NCI-H2227 (cell line): ENCODE measurements around the gene S100A5.
A peak's percentile ranks its signal among the peaks of the same experiment; 100 is the strongest.
"Not testable (repeated sequence)": the region's sequence is repeated elsewhere in the genome, so short reads cannot be mapped to it uniquely, and the experiment has no call there.

Experiments
- DNase-seq: peaks from one replicate; lab custom pipeline; 2025; ENCODE audit not compliant: unreplicated experiment; lab: John Stamatoyannopoulos, UW

Gene S100A5

DNA sequence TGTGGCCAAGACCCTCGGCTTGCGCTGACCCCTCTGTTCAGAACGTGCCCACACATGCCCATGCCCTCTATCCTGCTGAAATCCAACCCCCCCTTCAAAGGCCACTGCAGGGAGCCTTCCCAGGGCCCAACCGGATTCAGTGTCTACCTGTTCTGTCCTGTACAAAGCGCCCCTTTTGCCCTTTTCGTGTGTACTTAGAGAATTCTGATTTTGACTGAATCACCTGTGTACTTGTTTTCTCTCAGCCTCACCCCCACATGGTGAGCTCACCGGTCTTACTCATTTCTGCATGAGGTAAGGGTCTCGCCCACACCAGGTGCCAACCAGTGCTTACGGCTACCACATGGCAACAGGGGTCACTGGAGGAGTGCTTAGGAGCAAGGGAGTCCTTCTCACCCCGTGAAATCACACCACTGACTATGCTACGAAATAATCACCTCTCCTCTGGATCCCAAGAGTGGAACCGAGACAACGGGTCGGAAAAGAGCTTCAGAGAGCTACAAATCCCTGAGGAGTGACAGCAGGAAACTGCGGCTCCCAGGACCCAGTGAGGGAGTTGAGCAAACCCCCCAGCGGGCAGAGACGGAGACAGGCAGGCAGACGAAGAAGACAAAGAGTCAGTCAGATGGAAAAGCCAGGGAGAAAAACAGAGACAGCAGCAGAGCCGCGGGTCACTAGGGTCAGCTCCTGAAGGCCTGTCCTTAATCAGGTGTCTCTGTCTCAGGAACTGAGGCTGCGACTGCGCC is 27.1 kb upstream of the S100A5 start:
- DNase-seq = no peak

DNA sequence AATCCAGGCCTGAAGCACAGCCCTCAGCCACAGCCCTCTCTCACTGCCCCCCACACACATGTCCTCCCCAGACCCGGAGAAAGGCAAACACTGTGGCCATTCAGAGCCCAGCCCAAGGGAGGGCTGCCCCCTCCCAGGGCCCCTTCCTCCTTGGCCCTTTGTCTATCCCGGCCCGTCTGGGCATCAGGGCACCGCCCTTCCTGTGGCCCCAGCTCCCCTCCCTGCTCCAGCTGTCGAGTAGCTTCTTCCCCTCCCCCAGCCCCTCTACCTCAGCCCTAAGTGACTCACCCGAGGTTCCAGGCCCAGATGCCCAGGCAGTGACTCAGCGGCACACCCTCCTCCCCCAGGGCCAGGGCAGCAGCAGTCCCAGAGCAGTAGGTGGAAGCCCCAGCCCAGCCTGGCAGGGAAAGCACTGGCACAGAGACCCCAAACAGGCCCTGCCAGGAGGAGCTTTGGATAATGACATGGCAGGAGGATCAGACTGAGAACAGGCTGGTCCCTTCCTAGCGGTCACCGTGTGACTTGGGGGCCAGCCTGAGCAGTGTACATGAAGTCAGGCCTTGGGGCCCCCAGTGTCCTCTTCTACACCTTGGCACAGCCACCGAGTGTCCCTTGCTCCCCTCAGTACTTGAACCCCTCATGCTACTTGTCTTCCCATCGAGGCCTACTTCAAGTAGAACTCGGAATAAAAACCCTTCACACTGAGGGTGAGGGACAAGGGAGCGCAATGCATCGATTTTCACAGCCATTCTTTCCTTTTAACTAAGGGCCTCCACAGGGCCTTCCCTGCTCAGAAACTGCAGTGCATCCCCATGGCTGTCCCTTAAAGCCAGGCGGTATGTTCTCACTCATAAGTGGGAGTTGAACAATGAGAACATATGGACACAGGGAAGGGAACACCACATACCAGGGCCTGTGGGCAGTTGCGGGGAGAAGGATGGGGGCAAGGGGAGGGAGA is 26.0 kb upstream of the S100A5 start:
- DNase-seq = peak; percentile 31

DNA sequence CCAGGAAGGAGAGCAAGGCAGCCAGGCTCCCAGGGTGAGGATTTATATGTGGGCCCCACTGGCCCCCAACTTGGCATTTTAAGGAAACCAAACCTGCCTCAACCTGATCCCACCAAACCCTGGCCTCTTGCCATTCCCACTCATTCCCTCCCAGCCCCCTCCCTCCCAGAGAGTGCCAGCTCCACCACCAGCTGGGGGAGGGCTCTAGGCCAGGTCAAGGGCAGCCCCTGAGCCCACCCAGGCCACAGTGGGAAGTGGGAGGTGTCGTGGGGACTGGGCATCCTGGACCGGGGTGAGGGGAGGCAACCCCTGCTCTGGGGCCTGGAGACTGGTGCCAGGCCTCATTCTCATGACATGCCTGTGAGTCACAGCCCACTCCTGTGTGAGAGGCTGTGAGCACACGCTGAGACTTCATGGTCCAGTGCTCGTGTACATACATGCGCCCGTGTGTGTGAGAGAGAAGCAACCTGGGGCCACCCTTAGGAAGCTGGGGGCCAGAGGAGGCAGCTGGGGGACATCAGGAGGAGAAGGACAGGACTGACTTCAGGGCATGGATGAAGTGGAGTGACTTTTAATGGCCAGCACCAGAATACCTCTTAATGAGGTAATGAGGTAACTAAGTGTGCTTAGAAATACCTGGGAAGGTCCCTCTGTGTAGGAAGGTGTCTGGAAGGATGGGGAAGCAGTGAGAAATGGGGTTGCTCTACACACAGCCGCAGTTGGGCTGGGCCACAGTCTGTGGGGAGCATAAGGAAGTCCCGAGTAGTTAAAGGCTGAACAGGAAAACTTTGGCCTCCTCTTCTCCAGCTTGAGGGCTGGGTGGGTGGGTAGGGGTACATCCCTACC is 25.0 kb upstream of the S100A5 start, which contains the start of gene S100A2:
S100A2 (minus strand) TSS at position 316 of the 846 bp plus-strand sequence. CDS start 1,967 bp downstream, outside the sequence.
- DNase-seq = no peak

GRCh38 chr1:153563991-153564390 is 23.3 kb upstream of the S100A5 start:
- DNase-seq = no peak

GRCh38 chr1:153563483-153563901 is 22.8 kb upstream of the S100A5 start:
- DNase-seq = no peak

DNA sequence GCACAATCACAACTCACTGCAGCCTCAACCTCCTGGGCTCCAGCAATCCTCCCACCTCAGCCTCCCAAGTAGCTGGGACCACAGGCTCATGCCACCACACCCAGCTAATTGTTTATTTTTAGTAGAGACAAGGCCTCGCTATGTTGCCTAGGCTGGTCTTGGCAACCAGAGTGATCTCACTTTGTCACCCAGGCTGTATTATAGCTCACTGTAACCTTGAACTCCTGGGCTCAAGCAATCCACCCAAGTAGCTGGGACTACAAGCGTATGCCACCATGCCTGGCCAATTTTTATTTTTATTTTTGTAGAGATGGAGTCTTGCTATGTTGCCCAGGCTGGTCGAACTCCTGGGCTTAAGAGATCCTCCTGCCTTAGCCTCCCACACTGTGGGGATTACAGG is 21.3 kb upstream of the S100A5 start:
- DNase-seq = not testable (repeated sequence)

DNA sequence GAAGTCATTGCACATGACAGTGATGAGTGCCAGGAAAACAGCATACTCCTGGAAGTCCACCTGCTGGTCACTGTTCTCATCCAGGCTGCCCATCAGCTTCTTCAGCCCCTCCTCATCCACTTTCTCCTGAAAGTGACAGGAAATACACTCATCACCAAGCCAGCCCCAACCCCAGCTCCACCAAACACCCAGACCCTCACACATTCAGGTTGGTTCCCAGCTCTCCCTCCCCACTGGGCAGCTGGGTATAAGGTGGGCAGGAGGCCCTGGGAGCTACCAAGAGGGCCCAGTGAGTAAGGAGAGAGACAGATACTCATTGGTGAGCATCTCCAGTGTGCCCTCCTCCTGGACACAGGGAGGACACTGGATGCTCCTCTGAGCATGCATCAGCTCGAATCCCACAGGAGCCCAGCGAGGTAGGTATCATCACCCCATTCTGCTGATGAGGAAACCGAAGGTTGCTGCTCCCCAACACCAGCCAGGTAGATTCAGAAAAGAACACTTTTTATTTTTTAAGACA is 20.8 kb upstream of the S100A5 start:
- no peak for DNase-seq

- DNase-seq = no peak
These were observed 20.2 kb upstream of the S100A5 start for GRCh38 chr1:153560771-153561465.

DNA sequence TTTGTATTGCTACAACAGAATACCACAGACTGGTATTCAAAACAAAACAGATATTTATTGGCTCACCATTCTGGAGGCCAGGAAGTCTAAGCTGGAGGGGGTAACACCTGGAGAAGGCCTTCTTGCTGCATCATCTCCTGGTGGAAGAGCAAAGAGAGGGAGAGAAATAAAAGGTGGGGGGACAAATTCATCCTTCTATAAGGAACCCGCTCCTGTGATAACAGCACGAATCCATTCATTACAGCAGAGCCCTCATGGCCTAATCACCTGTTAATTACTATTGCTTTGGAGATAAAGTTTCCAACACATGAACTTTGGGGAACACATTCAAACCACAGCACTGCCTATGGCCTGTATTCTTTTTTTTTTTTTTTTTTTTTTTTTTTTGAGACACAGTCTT is 19.5 kb upstream of the S100A5 start:
- no peak for DNase-seq

GRCh38 chr1:153557877-153558276 is 17.1 kb upstream of the S100A5 start:
- DNase-seq = no peak

- no peak for DNase-seq
These were observed 15.6 kb upstream of the S100A5 start for GRCh38 chr1:153556348-153556747.

DNA sequence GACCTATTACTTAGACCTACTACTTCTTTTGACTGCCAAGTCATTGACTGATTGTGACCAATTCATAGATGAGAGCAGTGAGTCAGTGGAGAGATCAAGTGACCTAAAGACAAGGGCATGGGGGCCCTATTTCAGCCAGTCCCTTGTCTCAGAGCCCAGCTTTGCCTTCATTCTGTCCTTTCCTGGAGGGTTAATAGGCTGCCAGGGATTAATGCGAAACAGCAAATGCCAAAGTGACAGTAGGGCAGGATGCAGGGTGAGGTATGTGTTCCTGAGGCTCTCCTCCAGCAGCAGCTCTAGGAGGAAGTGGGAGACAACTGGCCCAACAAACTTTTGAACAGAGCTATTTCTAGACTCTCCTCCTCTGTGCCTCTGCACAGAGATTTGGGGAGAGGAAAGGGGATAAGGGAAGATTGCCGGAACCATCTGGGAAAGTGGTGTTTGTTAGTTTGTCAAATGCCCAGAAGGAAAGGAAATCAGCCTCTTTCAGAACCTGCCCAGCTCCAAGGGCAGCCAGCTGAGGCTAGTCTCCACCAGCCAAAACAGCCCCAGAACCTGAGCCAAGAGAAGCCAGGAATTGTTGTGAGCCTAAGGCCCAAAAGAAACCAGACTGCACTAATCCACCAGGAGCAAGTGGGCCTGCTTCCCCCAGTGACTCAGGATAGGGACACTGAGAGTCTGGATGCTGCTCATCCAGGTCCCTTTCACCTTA is 13.3 kb upstream of the S100A5 start:
- no peak for DNase-seq

GRCh38 chr1:153553096-153553495 is 12.4 kb upstream of the S100A5 start:
- no peak for DNase-seq

DNA sequence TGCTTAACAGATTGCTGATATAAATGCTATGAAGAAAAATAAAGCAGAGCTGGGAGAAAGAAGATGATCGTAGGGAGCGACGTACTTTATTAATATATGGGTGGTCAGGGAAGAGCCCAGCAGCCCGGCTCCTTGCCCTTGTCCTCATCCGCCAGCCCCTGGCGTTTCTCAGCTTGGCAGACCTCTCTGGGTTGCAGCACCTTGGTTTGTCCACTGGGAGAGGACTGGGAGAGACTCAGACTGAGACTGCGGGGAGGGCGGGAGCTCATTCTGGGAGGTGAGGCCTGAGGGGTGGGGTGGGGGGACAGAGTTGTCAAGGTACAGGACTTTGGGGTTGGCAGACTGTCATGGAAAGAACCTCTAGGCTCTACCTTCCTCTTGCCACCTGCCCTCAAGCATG is 11.6 kb upstream of the S100A5 start:
- no peak for DNase-seq

- DNase-seq = no peak
These were observed 10.2 kb upstream of the S100A5 start for GRCh38 chr1:153550827-153551500.

GRCh38 chr1:153550398-153550758 is 9.6 kb upstream of the S100A5 start:
- DNase-seq = no peak

DNA sequence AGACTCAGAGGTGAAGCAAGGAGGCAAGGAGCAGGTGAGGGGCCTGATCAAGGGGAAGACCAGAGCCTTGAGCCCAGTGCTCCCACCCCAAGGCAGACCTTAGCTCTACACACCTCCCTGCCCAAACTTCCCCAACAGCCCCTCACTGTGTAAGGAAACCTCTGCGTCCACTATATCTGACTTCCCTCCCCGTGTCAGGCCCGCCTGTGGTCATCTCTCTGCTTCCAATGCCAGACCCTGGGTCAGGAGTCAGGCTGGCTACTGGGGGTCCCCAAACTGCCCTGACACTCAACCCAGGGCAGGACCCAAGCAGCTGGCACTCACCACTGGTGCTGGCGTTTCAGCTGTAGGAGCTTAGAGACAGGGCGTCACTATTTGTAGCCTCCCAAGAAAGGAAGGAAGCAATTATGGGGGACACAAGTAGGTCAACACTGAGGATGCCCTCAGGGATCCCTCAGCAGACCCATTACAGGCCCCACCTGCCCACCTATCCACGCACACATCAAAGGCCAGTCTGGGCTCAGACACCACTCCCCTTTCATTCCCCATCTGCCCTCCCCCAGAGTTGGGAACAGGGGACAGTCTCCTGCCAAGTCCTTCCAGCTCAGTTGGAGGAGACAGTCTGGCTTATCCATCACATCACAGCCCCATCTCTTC is 9.1 kb upstream of the S100A5 start:
- no peak for DNase-seq
